SK-N-MC (cell line): ENCODE data around the gene MTMR3.

ENCODE experiments used
- EZH2 ChIP-seq: fragments of 200-600 bp; sonication (generic); IDR thresholded peaks from one replicate; pipeline ENCODE4 v1.6.1; 2017; ENCODE audit warnings: antibody characterized with exemption
- FOXP2 ChIP-seq: optimal IDR thresholded peaks from 2 replicates; pipeline ENCODE3; 2011; ENCODE audit warnings: mild to moderate bottlenecking, moderate library complexity; ENCODE audit not compliant: insufficient read depth; ENCODE audit errors: extremely low read length, control extremely low read depth
- POLR2AphosphoS5 ChIP-seq: IDR thresholded peaks from 2 replicates; pipeline ENCODE4 v1.6.1; 2012; ENCODE audit warnings: mild to moderate bottlenecking, low read depth, low read length, borderline replicate concordance

- TF ChIP-seq EZH2 (no peak), POLR2AphosphoS5 (no peak), FOXP2 (no peak)
Measured at GRCh38 chr22:30054764-30055069, 171.7 kb downstream of the MTMR3 start.
